Colon (tissue), 2 donors: Measurements from ENCODE around the gene OR11G2.
"Not testable (repeated sequence)": the region's sequence is repeated elsewhere in the genome, so short reads cannot be mapped to it uniquely, and the experiment has no call there.

Experiments
- FAIRE-seq: peaks from 2 replicates; lab custom pipeline; 2012; peaks lifted over from hg19 to GRCh38; lab: Jason Lieb, UNC
- donor health status: control.
- donor health status: control.

OR11G2 gene, protein sequence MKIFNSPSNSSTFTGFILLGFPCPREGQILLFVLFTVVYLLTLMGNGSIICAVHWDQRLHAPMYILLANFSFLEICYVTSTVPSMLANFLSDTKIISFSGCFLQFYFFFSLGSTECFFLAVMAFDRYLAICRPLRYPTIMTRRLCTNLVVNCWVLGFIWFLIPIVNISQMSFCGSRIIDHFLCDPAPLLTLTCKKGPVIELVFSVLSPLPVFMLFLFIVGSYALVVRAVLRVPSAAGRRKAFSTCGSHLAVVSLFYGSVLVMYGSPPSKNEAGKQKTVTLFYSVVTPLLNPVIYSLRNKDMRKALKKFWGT

DNA sequence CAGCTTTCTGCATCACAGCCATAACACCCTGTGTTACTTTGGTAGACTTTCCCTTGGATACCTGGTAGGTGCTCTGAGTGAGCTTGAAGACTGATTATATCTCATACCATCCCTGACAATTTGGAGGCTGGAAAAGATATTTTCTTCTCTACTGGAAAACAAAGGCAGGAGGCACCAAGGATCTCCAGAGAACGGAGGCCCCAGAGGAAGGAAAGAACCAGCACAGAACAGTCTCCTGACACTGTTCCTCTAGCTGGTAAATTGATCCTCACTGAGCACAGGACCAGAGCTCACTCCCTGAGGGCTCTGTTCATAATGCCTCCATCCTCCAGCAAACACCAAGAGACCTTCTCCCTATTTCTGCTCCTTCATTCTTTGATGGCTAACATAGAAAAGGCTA is at the start of gene OR11G2:
Gene OR11G2 (plus strand): TSS at position 301 of the 400 bp plus-strand sequence. CDS start 6,542 bp downstream, outside the sequence.
- FAIRE-seq: no peak

DNA sequence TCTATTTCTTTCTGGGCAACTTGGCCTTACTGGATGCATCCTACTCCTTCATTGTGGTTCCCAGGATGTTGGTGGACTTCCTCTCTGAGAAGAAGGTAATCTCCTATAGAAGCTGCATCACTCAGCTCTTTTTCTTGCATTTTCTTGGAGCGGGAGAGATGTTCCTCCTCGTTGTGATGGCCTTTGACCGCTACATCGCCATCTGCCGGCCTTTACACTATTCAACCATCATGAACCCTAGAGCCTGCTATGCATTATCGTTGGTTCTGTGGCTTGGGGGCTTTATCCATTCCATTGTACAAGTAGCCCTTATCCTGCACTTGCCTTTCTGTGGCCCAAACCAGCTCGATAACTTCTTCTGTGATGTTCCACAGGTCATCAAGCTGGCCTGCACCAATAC is 46.8 kb upstream of the OR11G2 start:
- FAIRE-seq: no peak

DNA sequence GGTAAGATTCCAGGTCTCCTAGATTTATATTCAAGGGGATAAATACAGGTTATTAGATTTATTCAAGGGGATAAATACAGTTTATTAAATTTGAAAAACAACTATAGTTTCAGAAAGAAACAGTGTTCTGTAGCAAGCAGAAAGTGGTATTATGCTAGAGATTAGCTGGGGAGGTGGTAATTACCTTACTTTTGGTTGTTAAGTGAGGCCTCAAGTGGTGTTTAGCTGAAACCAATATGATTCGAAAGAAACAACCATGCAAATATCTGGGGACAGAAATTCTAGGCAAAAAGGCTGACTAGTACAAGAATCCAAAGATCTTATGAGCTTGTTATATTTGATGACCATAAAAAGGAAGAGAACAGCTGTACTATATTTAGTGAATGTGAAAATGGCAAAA is 45.9 kb upstream of the OR11G2 start:
- FAIRE-seq: no peak

DNA sequence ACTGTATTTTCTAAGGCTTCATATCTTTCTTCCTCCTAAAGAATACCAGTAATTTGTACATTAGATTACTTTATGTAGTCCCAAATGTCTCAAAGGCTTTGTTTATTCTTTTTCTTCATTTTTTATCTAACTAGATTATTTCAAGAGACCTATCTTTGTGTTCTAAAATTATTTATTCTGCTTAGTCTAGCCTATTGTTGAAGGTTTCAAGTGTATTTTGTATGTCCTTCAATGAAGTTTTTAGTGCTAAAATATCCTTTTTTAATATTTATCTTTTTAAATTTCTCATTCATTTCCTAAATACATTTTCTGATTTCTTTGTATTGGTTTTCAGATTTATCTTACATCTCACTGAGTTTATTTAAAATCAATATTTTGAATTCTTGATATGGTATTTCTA is 26.2 kb upstream of the OR11G2 start:
- FAIRE-seq: no peak

DNA sequence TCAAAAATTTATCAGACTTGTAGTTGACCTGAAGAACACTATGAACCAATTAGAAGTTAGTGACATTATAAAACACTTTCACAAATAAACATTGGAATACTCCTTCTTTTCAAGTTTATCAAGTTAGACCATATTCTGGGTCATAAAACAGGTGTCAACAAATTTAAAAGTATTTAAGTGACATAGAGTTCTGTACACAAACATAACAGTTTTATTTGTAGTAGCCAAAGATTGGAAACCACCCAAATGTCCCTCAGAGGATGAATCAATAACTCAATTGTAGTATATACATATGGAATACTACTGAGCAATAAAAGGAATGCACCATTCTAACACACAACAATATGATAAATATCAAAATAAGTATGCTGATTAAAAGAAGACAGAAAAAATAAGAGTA is 23.6 kb upstream of the OR11G2 start:
- FAIRE-seq: no peak

DNA sequence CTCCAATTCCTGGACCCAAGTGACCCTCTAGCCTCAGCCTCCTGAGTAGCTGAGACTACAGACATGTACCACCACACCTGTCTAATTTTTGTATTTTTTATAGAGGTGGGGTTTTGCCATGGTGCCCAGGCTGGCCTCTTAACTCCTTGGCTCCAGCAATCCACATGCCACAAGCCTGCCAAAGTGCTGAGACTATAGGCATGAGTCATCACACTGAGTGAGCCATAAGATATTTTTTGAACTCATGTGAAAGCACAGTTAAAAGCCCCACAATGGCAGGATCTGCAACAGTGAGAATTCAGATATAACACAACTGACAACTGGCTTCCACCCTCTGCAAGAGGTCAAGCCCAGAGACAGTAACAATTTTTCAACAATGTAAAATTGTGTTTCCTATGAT is 20.8 kb upstream of the OR11G2 start:
- not testable (repeated sequence) for FAIRE-seq

DNA sequence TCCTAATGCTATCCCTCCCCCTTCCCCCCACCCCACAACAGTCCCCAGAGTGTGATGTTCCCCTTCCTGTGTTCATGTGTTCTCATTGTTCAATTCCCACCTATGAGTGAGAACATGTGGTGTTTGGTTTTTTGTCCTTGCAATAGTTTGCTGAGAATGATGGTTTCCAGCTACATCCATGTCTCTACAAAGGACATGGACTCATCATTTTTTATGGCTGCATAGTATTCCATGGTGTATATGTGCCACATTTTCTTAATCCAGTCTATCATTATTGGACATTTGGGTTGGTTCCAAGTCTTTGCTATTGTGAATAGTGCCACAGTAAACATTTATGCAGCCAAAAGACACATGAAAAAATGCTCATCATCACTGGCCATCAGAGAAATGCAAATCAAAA is 16.5 kb upstream of the OR11G2 start:
- not testable (repeated sequence) for FAIRE-seq

DNA sequence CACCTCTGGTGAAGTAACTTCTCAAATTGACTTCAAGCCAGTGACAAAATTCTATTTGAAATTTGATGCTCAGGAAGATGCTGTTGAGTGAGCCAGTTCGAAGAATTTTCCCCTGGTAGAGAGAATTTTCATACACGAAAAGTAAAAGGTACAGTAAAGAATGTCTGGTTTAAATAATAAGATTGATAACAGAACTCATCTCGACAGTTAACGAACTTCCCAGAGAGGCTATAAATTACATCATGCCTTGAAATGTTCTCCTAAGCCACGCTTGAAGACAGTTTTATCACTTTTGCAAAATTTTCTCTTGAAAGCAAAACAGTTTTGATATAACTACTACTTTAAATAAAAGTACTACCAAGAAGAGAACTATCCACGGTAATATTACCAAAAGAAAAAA is 14.4 kb upstream of the OR11G2 start:
- FAIRE-seq: no peak

DNA sequence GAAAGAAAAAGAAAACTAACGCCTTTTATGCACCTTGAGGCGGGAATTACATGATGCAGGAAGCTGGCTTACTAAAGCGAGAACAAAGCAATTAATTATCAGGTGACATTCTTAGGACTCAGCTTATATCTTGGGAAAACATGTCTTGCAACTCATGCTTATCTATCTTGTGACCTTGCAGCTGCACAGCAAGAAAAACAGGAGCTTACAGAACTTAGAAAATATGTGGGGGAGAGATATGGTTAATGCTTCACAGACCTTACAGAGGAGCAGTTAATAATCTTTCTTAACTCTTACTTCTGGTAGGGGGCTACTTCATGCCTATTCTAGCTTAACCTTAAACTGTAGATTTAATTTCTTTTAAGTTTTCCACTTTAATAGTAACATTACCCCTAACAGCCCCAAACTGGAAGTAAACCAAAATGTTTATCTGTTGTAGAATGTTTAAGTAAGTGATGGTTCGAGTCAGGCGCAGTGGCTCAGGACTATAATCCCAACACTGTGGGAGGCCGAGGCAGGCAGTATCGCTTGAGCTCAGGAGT is 13.2 kb upstream of the OR11G2 start:
- no peak for FAIRE-seq

DNA sequence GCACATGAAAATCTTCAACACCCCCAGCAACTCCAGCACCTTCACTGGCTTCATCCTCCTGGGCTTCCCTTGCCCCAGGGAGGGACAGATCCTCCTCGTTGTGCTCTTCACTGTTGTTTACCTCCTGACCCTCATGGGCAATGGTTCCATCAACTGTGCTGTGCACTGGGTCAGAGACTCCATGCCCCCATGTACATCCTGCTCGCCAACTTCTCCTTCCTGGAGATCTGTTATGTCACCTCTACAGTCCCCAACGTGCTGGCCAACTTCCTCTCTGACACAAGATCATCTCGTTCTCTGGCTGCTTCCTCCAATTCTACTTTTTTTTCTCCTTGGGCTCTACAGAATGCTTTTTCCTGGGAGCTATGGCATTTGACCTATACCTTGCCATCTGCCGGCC is 11.5 kb upstream of the OR11G2 start:
- FAIRE-seq: no peak

DNA sequence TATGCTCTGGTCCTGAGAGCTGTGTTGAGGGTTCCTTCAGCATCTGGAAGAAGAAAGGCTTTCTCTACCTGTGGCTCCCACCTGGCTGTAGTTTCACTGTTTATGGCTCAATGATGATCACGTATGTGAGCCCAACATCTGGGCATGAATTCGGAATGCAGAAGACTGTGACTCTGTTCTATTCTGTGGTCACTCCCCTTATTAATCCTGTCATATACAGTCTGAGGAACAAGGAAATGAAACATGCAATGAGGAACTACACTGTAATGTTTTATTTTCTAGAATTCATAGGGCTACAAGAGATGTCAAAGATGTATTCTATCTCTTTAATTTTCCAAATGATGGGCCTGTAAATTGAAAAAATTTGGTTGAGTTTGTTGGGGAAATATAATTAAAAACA is 10.8 kb upstream of the OR11G2 start:
- no peak for FAIRE-seq

DNA sequence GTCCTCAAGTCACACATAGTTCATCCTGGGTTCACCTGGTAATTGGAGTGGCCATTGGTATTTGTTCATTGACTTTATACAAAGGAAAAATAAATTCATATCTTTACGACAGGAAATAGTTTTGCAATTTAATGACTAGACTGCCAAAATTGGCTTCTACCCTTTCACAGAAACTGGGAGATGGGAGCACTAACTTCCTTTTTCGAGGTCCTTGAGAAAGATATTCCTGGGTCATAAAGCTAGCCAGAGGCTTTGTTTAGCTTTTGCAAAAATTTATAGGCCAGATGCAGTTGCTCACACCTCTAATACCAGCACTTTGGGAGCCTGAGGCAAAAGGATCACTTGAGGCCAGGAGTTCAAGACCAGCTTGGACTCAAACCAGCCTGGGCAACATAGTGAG is 10.2 kb upstream of the OR11G2 start:
- no peak for FAIRE-seq

DNA sequence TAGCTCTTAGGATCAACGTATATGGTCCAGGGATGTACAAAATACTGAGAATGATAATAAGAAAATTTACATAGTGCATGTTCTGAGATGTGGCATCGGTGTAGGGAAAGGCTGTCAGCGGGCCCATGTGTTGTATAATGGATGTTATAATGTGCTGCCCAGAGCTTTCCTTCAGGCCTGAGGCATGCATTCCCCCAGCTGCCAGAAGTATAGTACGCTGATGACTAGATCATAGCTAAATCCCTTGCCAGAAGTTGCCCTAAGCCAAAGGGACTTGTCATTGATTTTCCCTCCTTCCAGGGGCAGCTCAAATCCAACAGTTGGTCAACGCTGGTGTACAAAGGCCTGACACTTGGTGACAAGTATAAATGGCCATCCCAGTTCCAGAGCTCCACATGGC is 6.5 kb upstream of the OR11G2 start:
- no peak for FAIRE-seq

DNA sequence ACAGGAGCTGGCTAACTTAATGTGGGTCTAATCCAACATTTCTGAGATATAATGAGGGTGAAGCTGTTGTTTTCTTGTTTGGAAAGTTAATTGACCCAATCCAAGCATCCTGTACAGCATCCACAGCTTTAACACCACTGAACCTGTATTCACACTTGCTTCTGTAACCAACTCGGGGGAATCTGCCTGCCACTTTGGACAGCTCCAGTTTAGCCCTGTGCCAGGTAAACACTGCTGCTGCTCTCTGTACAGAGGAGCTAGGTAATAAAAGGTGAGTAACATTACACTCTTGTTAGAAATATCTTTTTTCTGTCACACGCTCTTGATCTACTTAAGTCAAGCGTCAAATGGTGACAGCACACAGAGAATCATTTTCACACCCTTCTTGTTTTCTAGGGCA is 700 bp downstream of the OR11G2 start:
- no peak for FAIRE-seq

DNA sequence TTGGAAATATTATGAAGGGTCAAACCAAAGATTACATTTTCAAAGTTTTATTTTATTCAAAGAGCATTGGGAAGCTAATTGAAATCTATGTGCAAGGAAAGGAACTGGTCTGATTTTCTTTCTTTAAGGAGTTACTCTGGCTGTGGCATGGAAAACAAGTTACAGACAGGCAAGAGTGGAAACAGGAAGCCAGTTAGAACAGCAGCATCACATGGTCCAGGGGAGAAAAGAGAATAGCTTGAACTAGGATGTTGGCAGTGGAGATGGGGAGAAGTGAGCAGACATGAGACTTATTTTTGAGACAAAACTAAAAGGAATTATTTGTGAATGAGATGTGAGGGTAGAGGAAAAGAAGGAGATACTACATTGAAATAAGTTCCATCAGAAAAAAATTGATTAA is 3.4 kb downstream of the OR11G2 start:
- no peak for FAIRE-seq

DNA sequence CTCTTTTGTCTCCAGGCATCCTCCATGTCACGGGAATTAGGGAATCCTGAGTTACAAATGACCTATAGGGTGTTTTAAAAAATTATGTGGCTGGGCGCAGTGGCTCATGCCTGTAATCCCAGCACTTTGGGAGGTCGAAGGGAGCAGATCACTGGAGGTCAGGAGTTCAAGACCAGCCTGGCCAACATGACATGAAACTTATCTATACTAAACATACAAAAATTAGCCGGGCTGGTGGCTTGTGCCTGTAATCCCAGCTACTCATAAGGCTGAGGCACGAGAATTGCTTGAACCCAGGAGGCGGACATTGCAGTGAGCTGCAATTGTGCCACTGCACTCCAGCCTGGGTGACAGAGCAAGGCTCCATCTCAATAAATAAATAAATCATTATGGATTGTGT is 4.5 kb downstream of the OR11G2 start:
- not testable (repeated sequence) for FAIRE-seq

DNA sequence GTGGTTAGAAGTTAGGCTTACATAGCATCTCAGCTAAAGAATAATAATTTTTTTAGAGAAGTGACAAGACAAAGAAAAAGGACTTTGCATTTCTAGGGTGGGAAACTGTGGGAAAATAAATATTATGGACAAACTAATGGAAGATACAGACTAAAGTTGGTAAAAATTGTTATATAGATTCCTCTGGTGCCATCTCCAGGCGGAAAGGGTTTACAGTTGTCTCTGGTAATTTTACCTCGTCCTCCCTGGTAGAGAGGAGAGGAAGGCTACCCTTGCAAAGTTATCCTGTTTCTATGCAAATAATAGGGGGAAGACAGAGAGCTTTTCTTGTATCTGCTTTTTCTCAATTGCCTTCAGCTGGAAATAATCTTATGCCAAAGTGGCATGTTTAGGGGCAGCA is 5.2 kb downstream of the OR11G2 start:
- no peak for FAIRE-seq

DNA sequence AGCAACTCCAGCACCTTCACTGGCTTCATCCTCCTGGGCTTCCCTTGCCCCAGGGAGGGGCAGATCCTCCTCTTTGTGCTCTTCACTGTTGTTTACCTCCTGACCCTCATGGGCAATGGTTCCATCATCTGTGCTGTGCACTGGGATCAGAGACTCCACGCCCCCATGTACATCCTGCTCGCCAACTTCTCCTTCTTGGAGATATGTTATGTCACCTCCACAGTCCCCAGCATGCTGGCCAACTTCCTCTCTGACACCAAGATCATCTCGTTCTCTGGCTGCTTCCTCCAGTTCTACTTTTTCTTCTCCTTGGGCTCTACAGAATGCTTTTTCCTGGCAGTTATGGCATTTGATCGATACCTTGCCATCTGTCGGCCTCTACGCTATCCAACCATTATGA is 6.8 kb downstream of the OR11G2 start:
- FAIRE-seq: no peak

DNA sequence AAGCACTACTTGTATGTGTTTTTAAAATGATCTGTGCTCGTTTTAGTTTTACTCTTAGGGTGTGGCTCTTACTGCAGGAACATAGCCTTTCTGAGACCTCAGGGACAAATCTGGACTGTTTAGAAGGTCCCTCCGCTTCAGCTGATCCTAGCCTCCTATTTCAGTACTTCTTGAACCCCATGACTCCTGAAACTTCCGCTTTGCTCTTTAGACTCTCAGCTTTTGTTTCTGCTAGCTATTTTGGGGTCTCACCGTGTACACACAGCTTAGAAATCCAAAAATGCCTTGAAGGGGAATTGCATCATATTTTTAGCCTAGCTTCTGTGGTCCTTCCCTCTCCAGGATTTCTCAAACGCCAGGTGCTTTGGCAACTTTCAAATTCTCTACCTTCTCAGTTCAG is 8.3 kb downstream of the OR11G2 start:
- FAIRE-seq: no peak

DNA sequence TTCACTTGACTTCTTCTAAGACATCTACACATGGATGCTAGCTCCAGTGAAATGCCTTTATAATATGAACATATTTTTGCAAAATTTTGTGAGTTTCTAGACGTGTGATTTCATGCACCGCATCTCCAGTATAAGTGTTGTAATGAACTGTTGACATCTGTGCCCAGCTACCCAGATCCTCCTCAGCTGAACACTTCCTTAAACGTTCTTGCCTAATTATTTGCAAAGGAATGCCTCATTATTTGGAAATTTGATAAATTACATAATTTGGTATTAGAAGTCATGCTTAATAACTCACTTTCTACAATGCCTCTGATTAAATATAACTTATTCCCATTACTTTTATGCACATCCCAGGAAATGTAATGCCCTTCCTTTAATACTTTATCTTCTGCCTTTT is 14.0 kb downstream of the OR11G2 start:
- FAIRE-seq: no peak

DNA sequence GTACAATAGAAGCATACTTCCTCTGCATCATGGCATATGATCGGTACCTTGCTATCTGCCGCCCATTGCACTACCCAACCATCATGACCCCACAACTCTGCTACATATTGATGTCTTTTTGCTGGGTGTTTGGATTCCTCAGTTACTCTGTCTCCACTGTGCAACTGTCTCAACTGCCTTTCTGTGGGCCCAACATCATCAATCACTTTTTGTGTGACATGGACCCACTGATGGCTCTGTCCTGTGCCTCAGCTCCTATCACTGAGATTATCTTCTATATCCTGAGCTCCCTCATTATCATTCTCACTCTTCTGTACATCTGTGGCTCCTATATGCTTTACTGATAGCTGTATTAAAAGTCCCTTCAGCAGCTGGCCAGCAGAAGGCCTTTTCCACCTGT is 18.9 kb downstream of the OR11G2 start:
- FAIRE-seq: no peak

DNA sequence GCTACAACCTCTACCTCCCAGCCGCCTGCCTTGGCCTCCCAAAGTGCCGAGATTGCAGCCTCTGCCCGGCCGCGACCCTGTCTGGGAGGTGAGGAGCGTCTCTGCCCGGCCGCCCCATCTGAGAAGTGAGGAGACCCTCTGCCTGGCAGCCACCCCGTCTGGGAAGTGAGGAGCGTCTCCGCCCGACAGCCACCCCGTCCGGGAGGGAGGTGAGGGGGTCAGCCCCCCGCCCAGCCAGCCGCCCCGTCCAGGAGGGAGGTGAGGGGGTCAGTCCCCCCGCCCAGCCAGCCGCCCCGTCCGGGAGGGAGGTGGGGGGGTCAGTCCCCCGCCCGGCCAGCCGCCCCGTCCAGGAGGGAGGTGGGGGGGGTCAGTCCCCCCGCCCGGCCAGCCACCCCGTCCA is 21.7 kb downstream of the OR11G2 start:
- FAIRE-seq: not testable (repeated sequence)

DNA sequence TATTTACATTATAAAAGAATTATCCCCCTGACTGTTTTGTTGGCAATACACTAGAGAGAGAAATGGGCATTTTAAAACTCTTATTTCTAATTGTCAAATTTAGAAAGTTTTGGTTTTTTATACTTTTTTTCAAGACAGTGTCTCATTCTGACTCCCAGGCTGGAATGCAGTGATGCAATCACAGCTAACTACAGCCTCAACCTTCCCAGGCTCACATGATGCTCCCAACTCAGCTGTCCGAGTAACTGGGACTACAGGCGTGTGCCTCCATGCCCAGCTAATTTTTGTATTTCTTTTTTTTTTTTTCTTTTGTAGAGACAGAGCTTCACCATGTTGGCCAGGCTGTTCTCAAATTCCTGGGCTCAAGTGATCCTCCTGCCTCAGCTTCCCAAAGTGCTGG is 24.5 kb downstream of the OR11G2 start:
- no peak for FAIRE-seq

DNA sequence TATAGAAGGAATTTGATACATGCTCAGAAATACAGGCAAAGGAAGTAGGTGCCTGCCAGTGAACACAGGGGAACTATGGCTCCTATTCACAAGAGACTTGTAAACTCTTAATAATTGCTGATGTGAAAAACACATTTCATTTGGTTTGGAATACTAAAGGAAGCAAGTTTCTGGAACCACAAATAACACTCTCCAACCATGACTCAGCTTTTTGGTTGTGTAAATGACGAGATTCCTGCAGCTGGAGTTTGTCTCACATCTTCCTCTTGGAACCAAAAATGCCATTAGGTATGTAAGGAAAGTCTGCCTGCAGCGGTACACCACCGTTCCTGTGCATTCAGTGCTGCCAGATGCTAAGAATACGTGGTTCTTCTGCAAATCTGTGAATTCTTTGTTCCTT is 28.3 kb downstream of the OR11G2 start:
- no peak for FAIRE-seq
